ENCODE measurements around the gene MKKS.

DNA sequence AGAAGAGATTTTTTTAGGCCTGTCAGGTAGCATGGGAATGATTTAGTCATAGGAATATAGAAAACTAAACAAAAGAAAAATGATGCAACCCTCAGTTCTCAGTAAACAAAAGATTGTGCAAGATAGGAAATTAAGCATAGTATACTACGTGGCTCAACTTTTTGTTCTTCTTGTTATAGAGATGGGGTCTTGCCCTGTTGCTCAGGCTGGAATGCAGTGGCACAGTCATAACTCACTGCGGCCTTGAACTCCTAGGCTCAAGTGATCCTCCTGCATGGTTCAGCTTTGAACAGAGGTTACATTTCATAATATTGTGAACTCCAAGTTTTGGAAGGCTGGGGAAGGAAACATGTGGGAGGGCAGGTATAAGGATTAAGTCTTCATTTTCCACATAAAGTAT is 29.6 kb upstream of the MKKS start:
- no peak for TF ChIP-seq EP300 (IDR thresholded peaks at IDR 0.05)
- TF ChIP-seq POLR2A (IDR thresholded peaks at IDR 0.05), result no peak
